Common myeloid progenitor, CD34-positive (primary cell): ENCODE results near the gene ARHGEF10L.

ENCODE experiments used
- CTCF ChIA-PET: fragments of 350-600 bp; sonication (Branson Sonifier 250); formaldehyde crosslinking; loops from one replicate; lab custom pipeline; 2021; ENCODE audit warnings: antibody characterized with exemption; lab: Charles Lee
- POLR2A ChIA-PET: fragments of 350-600 bp; sonication (Branson Sonifier 250); formaldehyde crosslinking; loops from one replicate; lab custom pipeline; 2021; ENCODE audit warnings: antibody characterized with exemption; lab: Charles Lee
- DNase-seq, 3 donors: peaks; one replicate each; pipeline versions ENCODE4 v3.0.0 to v3.0.0-alpha.2; 2013
- H3K27ac ChIP-seq, 2 experiments: 1 replicate in 1 of 2; 2 replicates in 1 of 2; pipeline ENCODE4 v1.7.0; 2013; ENCODE audit warnings: inconsistent platforms in 2 of 2, low read length in 2 of 2, mild to moderate bottlenecking in 2 of 2, low read depth in 1 of 2, moderate library complexity in 1 of 2; ENCODE audit not compliant: severe bottlenecking in 2 of 2, insufficient read depth in 1 of 2, poor library complexity in 1 of 2
- H3K27me3 ChIP-seq, 5 experiments: replicated peaks in 2 of 5; 1 replicate in 3 of 5; 2 replicates in 2 of 5; pipeline versions ENCODE4 v1.6.1 to v1.7.0; 2013; ENCODE audit warnings: low read length in 4 of 5, mild to moderate bottlenecking in 2 of 5, moderate library complexity in 2 of 5, inconsistent platforms in 1 of 5; ENCODE audit not compliant: insufficient read depth in 5 of 5, control insufficient read depth in 4 of 5
- H3K36me3 ChIP-seq, 4 experiments: 1 replicate in 2 of 4; 2 replicates in 2 of 4; pipeline versions ENCODE4 v1.6.1 to v1.7.0; 2013; ENCODE audit warnings: low read length in 3 of 4, control low read depth in 1 of 4, mild to moderate bottlenecking in 1 of 4; ENCODE audit not compliant: control insufficient read depth in 4 of 4, insufficient read depth in 4 of 4
- H3K4me1 ChIP-seq, 4 experiments: 1 replicate in 3 of 4; 2 replicates in 1 of 4; pipeline versions ENCODE4 v1.6.1 to v1.7.1; 2013; ENCODE audit warnings: low read length in 3 of 4, mild to moderate bottlenecking in 3 of 4, control low read depth in 1 of 4, inconsistent platforms in 1 of 4, moderate library complexity in 1 of 4; ENCODE audit not compliant: control insufficient read depth in 4 of 4, insufficient read depth in 4 of 4; ENCODE audit errors: control extremely low read depth in 1 of 4
- H3K4me3 ChIP-seq, 7 experiments: 1 replicate in 4 of 7; 2 replicates in 3 of 7; pipeline versions ENCODE4 v1.5.1 to v1.7.0; 2013; ENCODE audit warnings: mild to moderate bottlenecking in 7 of 7, low read length in 6 of 7, moderate library complexity in 6 of 7, inconsistent platforms in 2 of 7, low read depth in 2 of 7, control low read depth in 1 of 7; ENCODE audit not compliant: insufficient read depth in 4 of 7, control insufficient read depth in 1 of 7; ENCODE audit errors: extremely low read depth in 1 of 7
- H3K9me3 ChIP-seq, 5 experiments: 1 replicate in 4 of 5; 2 replicates in 1 of 5; pipeline versions ENCODE4 v1.6.1 to v1.7.1; 2013; ENCODE audit warnings: low read length in 4 of 5, mild to moderate bottlenecking in 2 of 5, inconsistent platforms in 1 of 5, low read depth in 1 of 5, moderate library complexity in 1 of 5; ENCODE audit not compliant: control insufficient read depth in 4 of 5, insufficient read depth in 2 of 5; ENCODE audit errors: control extremely low read depth in 1 of 5
- WGBS: methylation state at CpG from one replicate; pipeline ENCODE4 v1.1.5; 2013; ENCODE audit not compliant: insufficient coverage; 5-methylcytosine and 5-hydroxymethylcytosine counted together

Gene ARHGEF10L

GRCh38 chr1:17706445-17706844 lies 166.9 kb downstream of the ARHGEF10L start:
- Histone ChIP-seq H3K27me3 (peaks cover 0 to 6% (median 0%) of the 10 kb centered on the region in 5 experiments), H3K9me3 (peaks cover 0 to 6% (median 0%) of the 10 kb centered on the region in 5 experiments)
- WGBS: 85% methylated on average over 4 of the region's 10 CpGs

GRCh38 chr1:17709981-17710380 lies 170.5 kb downstream of the ARHGEF10L start:
- Histone ChIP-seq H3K4me1 (no peaks in the 10 kb centered on the region), H3K4me3 (no peak overlapping the region), H3K36me3 (no peaks in the 10 kb centered on the region), H3K27me3 (peaks cover 0 to 6% (median 0%) of the 10 kb centered on the region in 5 experiments), H3K9me3 (peaks cover 0 to 6% (median 0%) of the 10 kb centered on the region in 5 experiments), H3K27ac (no peak overlapping the region)
- CTCF ChIA-PET: no interaction called here
- no peak for DNase-seq
- WGBS: 100% methylated on average over 3 of the region's 3 CpGs
- POLR2A ChIA-PET: no interaction called here

More at GRCh38 chr1:17706445-17706844, 166.9 kb downstream of the ARHGEF10L start:
- Histone ChIP-seq H3K4me1 (no peaks in the 10 kb centered on the region), H3K36me3 (no peaks in the 10 kb centered on the region), H3K27ac (no peak overlapping the region), H3K4me3 (no peak overlapping the region)
- ChIA-PET POLR2A (no interaction called here), CTCF (no interaction called here)
- DNase-seq: no peak

GRCh38 chr1:17710889-17711576 lies 171.5 kb downstream of the ARHGEF10L start:
- Histone ChIP-seq H3K36me3 (no peaks in the 10 kb centered on the region), H3K9me3 (peaks cover 0 to 6% (median 0%) of the 10 kb centered on the region in 5 experiments), H3K4me1 (no peaks in the 10 kb centered on the region), H3K27ac (no peak overlapping the region), H3K4me3 (no peak overlapping the region), H3K27me3 (peaks cover 0 to 5% (median 0%) of the 10 kb centered on the region in 5 experiments)
- ChIA-PET POLR2A (no interaction called here), CTCF (no interaction called here)
- WGBS: 0% methylated on average over 1 of the region's 4 CpGs
- no peak for DNase-seq

GRCh38 chr1:17711577-17711910 lies 172.0 kb downstream of the ARHGEF10L start:
- H3K4me1 ChIP-seq: no peaks in the 10 kb centered on the region
- peaks cover 0 to 3% (median 0%) of the 10 kb centered on the region in 5 experiments for H3K27me3 ChIP-seq
- H3K36me3 ChIP-seq: no peaks in the 10 kb centered on the region
- ChIA-PET POLR2A (no interaction called here), CTCF (no interaction called here)
- DNase-seq: no peak
- H3K27ac ChIP-seq: no peak overlapping the region
- H3K9me3 ChIP-seq: peaks cover 0 to 6% (median 0%) of the 10 kb centered on the region in 5 experiments
- no peak overlapping the region for H3K4me3 ChIP-seq

GRCh38 chr1:17711941-17712340 lies 172.4 kb downstream of the ARHGEF10L start:
- H3K4me3 ChIP-seq: no peak overlapping the region
- H3K9me3 ChIP-seq: peaks cover 0 to 6% (median 0%) of the 10 kb centered on the region in 5 experiments
- ChIA-PET CTCF (no interaction called here), POLR2A (no interaction called here)
- no peak overlapping the region for H3K27ac ChIP-seq
- peaks cover 0 to 3% (median 0%) of the 10 kb centered on the region in 5 experiments for H3K27me3 ChIP-seq
- H3K4me1 ChIP-seq: no peaks in the 10 kb centered on the region
- DNase-seq: no peak
- no peaks in the 10 kb centered on the region for H3K36me3 ChIP-seq
- WGBS: 100% methylated on average over 1 of the region's 5 CpGs

- CTCF ChIA-PET: no interaction called here
- H3K4me1 ChIP-seq: no peaks in the 10 kb centered on the region
- no peak overlapping the region for H3K4me3 ChIP-seq
- no peak for DNase-seq
- peaks cover 0 to 6% (median 0%) of the 10 kb centered on the region in 5 experiments for H3K9me3 ChIP-seq
- POLR2A ChIA-PET: no interaction called here
- peaks cover 0 to 3% (median 0%) of the 10 kb centered on the region in 5 experiments for H3K27me3 ChIP-seq
- no peaks in the 10 kb centered on the region for H3K36me3 ChIP-seq
- no peak overlapping the region for H3K27ac ChIP-seq
- WGBS: 81% methylated on average over 5 of the region's 5 CpGs
These were observed 174.5 kb downstream of the ARHGEF10L start for GRCh38 chr1:17713993-17714392.

GRCh38 chr1:17717594-17718535 lies 178.4 kb downstream of the ARHGEF10L start:
- peaks cover 0 to 3% (median under 1%) of the 10 kb centered on the region in 4 experiments for H3K4me1 ChIP-seq
- ChIA-PET POLR2A (no interaction called here), CTCF (no interaction called here)
- DNase-seq: no peak
- 88% methylated on average over 19 of the region's 25 CpGs for WGBS
- no peaks in the 10 kb centered on the region for H3K9me3 ChIP-seq
- H3K4me3 ChIP-seq: no peak overlapping the region
- H3K27me3 ChIP-seq: peaks cover 0 to 8% (median 4%) of the 10 kb centered on the region in 5 experiments
- no peaks in the 10 kb centered on the region for H3K36me3 ChIP-seq
- H3K27ac ChIP-seq: no peak overlapping the region
